GM19438 (cell line): Measurements from ENCODE around the gene TAF1B.
"Not testable (repeated sequence)": the region's sequence is repeated elsewhere in the genome, so short reads cannot be mapped to it uniquely, and the experiment has no call there.

ENCODE experiments used
- ATAC-seq: cut with Tn5 transposase; IDR thresholded peaks from one replicate; pipeline ENCODE4 v1.9.1; 2021; ENCODE audit warnings: low read depth; ENCODE audit not compliant: unreplicated experiment

The TAF1B gene

DNA sequence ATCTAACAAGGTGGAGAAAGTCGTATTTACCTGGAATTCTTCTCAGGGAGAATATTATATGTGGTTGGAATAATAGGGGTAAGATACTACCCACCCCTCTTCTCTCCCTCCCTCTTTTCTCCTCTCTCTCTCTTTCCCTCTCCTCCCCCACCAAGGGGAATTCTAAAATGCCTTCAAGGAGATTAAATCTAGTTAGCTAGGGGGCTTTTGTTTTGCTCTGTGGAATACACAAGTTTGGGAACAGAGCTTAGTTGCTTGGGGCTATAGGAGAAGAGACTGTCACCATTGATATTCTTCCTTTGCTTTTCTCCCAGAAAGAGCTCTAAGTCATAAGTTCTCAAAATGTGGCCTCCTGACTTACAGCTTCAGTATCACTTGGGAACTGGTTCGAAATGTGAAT is 34.5 kb downstream of the TAF1B start:
- no peak for ATAC-seq

- ATAC-seq = no peak
Observed at GRCh38 chr2:9879455-9880194, 36.4 kb downstream of the TAF1B start.

DNA sequence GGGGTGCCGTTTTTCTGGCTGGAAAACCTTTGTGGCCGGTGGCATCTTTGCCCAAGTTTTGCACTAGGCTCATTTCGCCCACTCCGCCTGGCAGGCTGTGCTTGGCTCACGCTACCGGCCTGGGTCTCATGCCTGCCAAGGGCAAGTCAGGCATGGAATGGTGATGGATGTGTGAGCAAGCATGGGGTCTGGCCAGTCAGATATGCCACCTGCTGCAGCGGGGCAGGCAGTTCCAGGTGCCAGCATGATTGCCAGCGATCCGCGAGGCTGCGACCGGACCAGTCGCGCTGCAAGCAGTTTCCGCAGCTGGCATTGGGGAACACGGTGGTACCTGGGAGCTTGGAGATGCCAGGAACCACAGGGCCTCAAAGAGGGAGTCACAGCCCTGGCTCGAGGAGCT is 40.6 kb downstream of the TAF1B start:
- ATAC-seq = no peak

GRCh38 chr2:9884436-9884835 is 41.2 kb downstream of the TAF1B start:
- no peak for ATAC-seq

GRCh38 chr2:9885036-9885684 is 41.9 kb downstream of the TAF1B start:
- ATAC-seq = no peak

DNA sequence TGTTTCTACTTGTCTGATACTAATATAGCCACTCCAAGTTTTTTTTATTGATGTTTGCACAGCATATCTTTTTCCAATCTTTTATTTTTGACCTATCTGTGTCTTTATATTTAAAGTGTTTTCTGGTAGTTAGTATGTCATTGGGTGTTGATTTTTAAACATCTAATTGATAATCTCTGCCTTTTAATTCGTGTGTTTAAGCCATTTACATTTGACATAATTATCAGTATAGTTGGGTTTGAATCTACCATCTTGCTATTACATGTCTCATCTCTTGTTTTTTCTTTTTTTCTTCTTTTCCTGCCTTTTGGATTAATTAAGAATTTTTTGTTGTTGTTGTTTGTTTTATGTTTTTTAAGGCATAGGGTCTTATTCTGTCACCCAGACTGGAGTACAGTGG is 44.2 kb downstream of the TAF1B start:
- ATAC-seq = no peak

- ATAC-seq = no peak
Observed at GRCh38 chr2:9889812-9890261, 46.6 kb downstream of the TAF1B start.

- no peak for ATAC-seq
Observed at GRCh38 chr2:9892236-9892635, 49.0 kb downstream of the TAF1B start.

DNA sequence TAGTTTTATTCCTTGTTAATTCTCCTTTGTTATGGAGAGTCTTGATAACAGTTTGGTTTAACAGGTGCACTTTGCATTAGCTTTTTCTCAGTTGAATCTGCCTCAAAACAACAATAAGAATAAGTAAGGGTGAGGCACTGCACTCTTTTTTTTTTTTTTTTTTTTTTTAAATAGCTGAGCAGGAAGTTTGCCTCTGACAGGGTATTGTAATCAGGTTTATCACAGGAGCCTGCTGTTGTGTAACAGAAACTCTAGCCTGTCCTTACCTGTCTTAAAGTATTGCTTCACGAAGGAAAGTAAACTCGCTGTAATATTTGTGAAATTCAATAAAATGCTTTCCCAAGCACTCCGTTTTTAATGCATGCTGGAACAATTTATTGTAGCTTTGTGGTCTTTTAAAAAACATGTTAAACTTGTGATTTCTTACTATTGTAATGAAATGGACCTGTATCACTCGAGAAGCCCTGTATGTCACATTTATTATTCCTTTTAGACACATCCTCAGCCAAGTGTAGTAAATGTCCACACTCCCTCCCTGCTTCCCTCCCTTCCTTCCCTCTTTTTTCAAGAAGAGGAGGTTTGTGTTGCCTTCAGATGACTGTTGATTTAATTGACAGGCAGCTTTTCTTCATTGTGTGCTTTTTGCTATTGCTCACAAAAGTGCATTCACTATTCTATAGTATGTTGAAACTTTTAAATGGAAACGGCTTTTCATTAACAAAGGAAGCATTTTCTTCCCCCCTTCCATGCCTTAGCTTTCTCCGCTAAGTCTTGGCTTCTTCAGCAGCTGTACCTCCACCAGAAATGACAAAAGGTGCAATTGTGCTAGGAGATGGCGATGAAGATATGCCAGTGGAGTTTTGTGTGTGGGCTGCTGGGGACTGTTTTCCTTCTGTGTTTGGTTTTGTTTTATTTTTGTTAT is 52.7 kb downstream of the TAF1B start:
- ATAC-seq = no peak

DNA sequence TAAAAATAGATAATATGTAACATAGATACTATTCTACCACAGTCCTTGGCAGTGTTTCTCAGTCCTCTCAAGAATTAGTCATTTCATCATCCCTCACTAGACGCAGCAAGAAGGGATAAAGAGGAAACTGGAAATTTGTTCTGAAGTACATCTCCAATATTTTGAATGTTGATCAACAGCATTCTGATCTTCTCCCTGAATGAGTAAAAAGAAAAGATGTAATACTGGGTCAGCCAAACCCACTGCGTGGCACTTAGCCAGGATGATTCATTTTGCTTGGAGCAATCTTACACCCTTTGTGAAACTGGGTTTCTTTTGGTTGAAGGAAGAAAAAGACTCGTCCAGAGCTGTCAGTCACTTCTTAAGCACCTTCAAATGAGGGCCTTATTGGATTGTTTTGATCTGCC is 54.1 kb downstream of the TAF1B start:
- ATAC-seq = no peak

- ATAC-seq = no peak
Observed at GRCh38 chr2:9897846-9898245, 54.6 kb downstream of the TAF1B start.

DNA sequence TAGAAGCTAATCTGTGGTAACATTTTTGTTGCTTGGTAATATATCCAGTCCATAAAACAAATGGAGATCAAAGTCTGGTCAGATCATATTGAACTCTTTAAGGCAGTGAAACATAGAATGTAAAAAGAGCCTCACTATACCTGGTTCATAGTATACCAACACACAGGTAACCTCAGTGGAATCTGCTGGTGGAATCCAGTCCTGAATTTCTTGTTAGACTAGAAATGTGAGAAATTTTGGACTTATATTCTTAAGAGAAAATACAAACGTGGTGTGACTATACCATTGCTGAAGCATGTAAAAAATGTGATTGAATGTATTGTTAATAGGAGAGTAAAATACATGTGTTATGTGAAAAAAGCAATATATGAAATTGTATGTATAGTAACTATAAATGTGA is 62.1 kb downstream of the TAF1B start:
- no peak for ATAC-seq

GRCh38 chr2:9907402-9907801 is 64.1 kb downstream of the TAF1B start:
- no peak for ATAC-seq

- ATAC-seq = no peak
Observed at GRCh38 chr2:9908639-9909038, 65.4 kb downstream of the TAF1B start.

DNA sequence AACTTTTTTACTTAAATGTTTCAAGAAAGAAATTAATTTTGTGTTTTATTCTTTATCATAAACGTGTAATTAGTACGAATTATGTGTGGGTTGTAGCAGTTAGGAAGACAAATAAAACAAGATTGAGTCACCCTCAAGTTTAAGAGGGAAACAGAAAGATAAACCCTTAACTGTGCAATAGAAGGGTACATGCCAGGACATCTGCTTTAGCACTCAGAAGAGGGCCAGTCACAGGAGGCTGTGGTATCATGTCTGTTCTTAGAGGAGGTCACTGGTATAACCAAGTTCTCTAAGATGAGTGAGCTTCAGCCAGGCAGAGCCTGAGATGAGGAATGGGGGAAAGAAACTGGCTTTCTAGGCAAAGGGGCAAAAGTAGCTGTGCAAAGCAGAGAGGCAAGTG is 65.8 kb downstream of the TAF1B start:
- ATAC-seq = no peak

GRCh38 chr2:9910699-9911098 is 67.4 kb downstream of the TAF1B start:
- ATAC-seq = no peak

- no peak for ATAC-seq
Observed at GRCh38 chr2:9912468-9912867, 69.2 kb downstream of the TAF1B start.

DNA sequence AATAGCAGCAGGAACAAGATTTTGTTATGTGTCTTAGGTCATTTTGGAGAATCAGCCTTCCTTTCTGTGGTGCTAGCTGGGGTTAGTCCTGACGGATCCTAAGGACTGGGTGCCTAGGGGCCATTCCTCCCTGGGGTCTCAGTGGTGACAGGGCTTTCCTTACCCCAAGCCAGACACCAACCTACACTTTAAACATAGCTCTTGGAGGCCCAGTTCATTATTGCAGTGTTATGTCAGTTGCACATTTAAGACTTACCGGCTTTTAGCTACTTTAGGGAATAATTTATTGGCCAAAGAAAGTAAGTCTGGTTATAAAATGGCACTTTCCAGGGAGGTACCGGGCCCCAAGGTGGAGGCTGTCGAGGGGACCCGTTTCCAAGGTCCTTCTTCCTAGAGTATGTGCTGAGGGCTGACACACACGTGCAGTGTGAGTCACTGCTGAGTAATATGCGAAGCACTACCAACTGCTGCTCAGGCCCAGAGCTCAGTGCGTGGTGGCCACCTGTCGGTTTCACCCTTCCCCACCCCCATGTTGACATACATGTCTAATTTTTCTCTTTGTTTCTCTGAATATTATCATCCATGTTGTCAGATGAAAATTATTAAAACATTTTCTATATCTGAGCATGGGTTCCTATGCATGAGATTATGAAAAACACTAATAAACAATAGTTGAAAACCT is 71.3 kb downstream of the TAF1B start:
- peak; percentile 89 for ATAC-seq

- ATAC-seq = no peak
Observed at GRCh38 chr2:9918275-9918674, 75.0 kb downstream of the TAF1B start.

DNA sequence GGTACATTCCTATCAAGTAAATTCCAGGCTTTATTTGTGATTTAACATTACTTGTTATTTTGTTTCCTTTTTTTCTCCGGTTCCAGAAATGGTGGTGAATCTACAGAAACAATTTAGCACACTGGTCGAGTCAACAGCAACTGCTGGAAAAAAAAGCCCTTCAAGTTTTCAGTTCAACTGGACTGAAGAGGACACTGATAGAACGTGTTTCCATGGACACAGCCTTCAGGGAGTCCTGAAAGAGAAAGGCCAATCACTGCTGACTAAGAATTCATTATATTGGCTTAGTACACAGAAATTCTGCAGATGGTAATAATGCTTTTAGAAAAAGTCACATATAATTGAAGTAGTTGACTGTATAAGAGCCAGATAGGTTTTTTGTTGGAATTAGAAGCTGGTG is 76.2 kb downstream of the TAF1B start:
- ATAC-seq = no peak

GRCh38 chr2:9927020-9927419 is 83.7 kb downstream of the TAF1B start:
- not testable (repeated sequence) for ATAC-seq
